HEK293T (cell line): ENCODE results near the gene CLRN3.

Experiments
- BHLHE40 ChIP-seq: fragments of 450-650 bp; IDR thresholded peaks from 2 replicates; pipeline ENCODE4 v1.6.1; 2016; ENCODE audit warnings: mild to moderate bottlenecking, moderate library complexity, borderline replicate concordance
- SP1 ChIP-seq: fragments of 450-650 bp; IDR thresholded peaks from 2 replicates; pipeline ENCODE4 v1.6.1; 2017
- TARDBP ChIP-seq: fragments of 450-650 bp; IDR thresholded peaks from 2 replicates; pipeline ENCODE4 v1.6.1; 2016

- TF ChIP-seq SP1: no peak
- no peak for TF ChIP-seq BHLHE40
- no peak for TF ChIP-seq TARDBP
These were observed at the start of gene CLRN3 for GRCh38 chr10:127892743-127893142.
